ENCODE measurements around the gene CNTN4. TPM values are rescaled to one million over a fixed set of nuclear protein-coding genes. Genes with fewer than 3 reads are reported as not detected.

The CNTN4 gene
- total and polyA plus RNA-seq, 2 of the 8 experiments (the other 6 are each of a cell fraction or from before 2014, with no cell fraction given): 0.41 to 2.2 TPM

GRCh38 chr3:2262204-2262603 is 163.5 kb downstream of the CNTN4 start:
- no peaks in the 10 kb centered on the region for H3K79me2 ChIP-seq (ENCODE audit: control insufficient read depth in 1 of 2, insufficient read depth in 2 of 2, low read length in 2 of 2)
- POLR2A ChIA-PET (ENCODE audit: partially characterized antibody): interaction anchor here (0.7 kb wide), 1 partner anchor 18 kb away, joined by 3 read pairs; no protein-coding TSS in a partner anchor
- no peak overlapping the region for H4K8ac ChIP-seq (ENCODE audit: extremely low read depth, insufficient read depth, low read length)
- 75% methylated on average over 4 of the region's 4 CpGs; no CpG with 5 or more reads in 1 of the 2 experiments for WGBS, 2 experiments (ENCODE audit: extremely low coverage in 1 of 2, insufficient coverage in 1 of 2, insufficient read length in 1 of 2, insufficient replicate concordance in 2 of 2, low coverage in 1 of 2, low lambda C conversion rate in 2 of 2, missing lambda C conversion rate in 1 of 2)
- H3K14ac ChIP-seq (ENCODE audit: insufficient read length): no peak overlapping the region
- H2AFZ ChIP-seq (ENCODE audit: low read length): no peak overlapping the region
- no peak overlapping the region for H2AK5ac ChIP-seq (ENCODE audit: low read depth, low read length)
- H2BK20ac ChIP-seq (ENCODE audit: low read length): no peak overlapping the region
- no peak overlapping the region for H3K23ac ChIP-seq (ENCODE audit: insufficient read length)
- no peak overlapping the region for H2BK15ac ChIP-seq (ENCODE audit: low read length)
- no peak overlapping the region for H2BK12ac ChIP-seq (ENCODE audit: low read depth, low read length)
- H3K4me1 ChIP-seq (replicated peaks in 1 of 4; ENCODE audit: control insufficient read depth in 3 of 4, insufficient read depth in 4 of 4, low read length in 3 of 4): no peaks in the 10 kb centered on the region
- no peaks in the 10 kb centered on the region for H3K27me3 ChIP-seq (replicated peaks in 1 of 4; ENCODE audit: control insufficient read depth in 3 of 4, extremely low read depth in 1 of 4, insufficient read depth in 3 of 4, low read length in 3 of 4)
- no peak overlapping the region for H4K91ac ChIP-seq (replicated peaks; ENCODE audit: insufficient read length, low read length)
- H4K5ac ChIP-seq (ENCODE audit: insufficient read length, low read depth, low read length): no peak overlapping the region
- FAIRE-seq (no peak), DNase-seq (ENCODE audit: low read depth in 1 of 2, low spot score in 2 of 2) (no peak)
- CTCF ChIA-PET (ENCODE audit: partially characterized antibody): interaction anchor here (0.7 to 1.1 kb wide), 2 partner anchors 257 to 343 kb away, joined by 3 read pairs; no protein-coding TSS in a partner anchor
- no peaks in the 10 kb centered on the region for H4K20me1 ChIP-seq (replicated peaks in 1 of 2; ENCODE audit: control insufficient read depth in 1 of 2, insufficient read depth in 2 of 2, low read length in 2 of 2)
- TF ChIP-seq ZNF274 (IDR thresholded peaks at IDR 0.05; ENCODE audit: borderline replicate concordance, extremely low read depth, low read length) (no peak), POU5F1 (IDR thresholded peaks at IDR 0.05; ENCODE audit: low read depth, low read length) (no peak), CEBPB (IDR thresholded peaks at IDR 0.05; ENCODE audit: low read depth, low read length) (peak; percentile 76; the same call in 1 of the 2 replicates), MAX (IDR thresholded peaks at IDR 0.05) (no peak)
- H3K4ac ChIP-seq (replicated peaks; ENCODE audit: insufficient read length, low read depth, low read length): no peak overlapping the region
- H3K4me3 ChIP-seq (ENCODE audit: extremely low read depth in 1 of 4, insufficient read depth in 2 of 4, low read depth in 3 of 4, low read length in 4 of 4): no peak overlapping the region
- no peak overlapping the region for H3K27ac ChIP-seq (ENCODE audit: low read depth, low read length)
- H3K9ac ChIP-seq (replicated peaks in 1 of 4; ENCODE audit: extremely low read depth in 1 of 4, low read depth in 3 of 4, low read length in 3 of 4): no peak overlapping the region
- H3K18ac ChIP-seq (ENCODE audit: extremely low read depth, low read length): no peak overlapping the region
- no peak overlapping the region for H3K4me2 ChIP-seq (ENCODE audit: insufficient read depth in 1 of 2, low read depth in 2 of 2, low read length in 2 of 2)
- no peaks in the 10 kb centered on the region for H3K23me2 ChIP-seq (ENCODE audit: low read depth, low read length)
- H3K36me3 ChIP-seq (ENCODE audit: control insufficient read depth in 2 of 4, insufficient read depth in 4 of 4, low read length in 3 of 4): no peaks in the 10 kb centered on the region
- no peak overlapping the region for H2BK5ac ChIP-seq (ENCODE audit: low read depth, low read length)
- H3K79me1 ChIP-seq (ENCODE audit: low read depth, low read length): no peaks in the 10 kb centered on the region
- H2BK120ac ChIP-seq (replicated peaks; ENCODE audit: low read depth, low read length): no peak overlapping the region
- H3K56ac ChIP-seq (replicated peaks; ENCODE audit: insufficient read length, low read depth, low read length): no peak overlapping the region
- H3K9me3 ChIP-seq (ENCODE audit: insufficient read depth in 2 of 2, low read depth in 1 of 2, low read length in 1 of 2): no peaks in the 10 kb centered on the region
